Natural killer cell treated with Interleukin-12 subunit alpha and Interleukin-12 subunit beta and Interleukin-15 and Interleukin-18, amount 100 ng/mL, for 72 hours (primary cell): Measurements from ENCODE around the gene USP17L20. TPM values are rescaled to one million over a fixed set of nuclear protein-coding genes. Genes with fewer than 3 reads are reported as not detected.
A peak's percentile ranks its signal among the peaks of the same experiment; 100 is the strongest.
"Not testable (repeated sequence)": the region's sequence is repeated elsewhere in the genome, so short reads cannot be mapped to it uniquely, and the experiment has no call there.

Source experiments
- ATAC-seq, 2 donors: fragments of 150-1000 bp; cut with Tn5 transposase in 1 of 2; sonication (Bioruptor Pico), chemical (Tn5 transposase) in 1 of 2; 2 replicates each; pipeline ENCODE4 v1.10.0; 2021
- DNase-seq: peaks from one replicate; pipeline ENCODE4 v3.0.0; 2022; ENCODE audit warnings: low spot score
- H3K27ac Mint-ChIP-seq, 2 donors: 1 replicate in 1 of 2; 2 replicates in 1 of 2; pipeline ENCODE4 v1.8.0; 2022; ENCODE audit warnings: mixed read lengths in 2 of 2, mild to moderate bottlenecking in 1 of 2, moderate library complexity in 1 of 2
- H3K27me3 Mint-ChIP-seq, 2 donors: 1 replicate in 1 of 2; 2 replicates in 1 of 2; pipeline ENCODE4 v1.8.0; 2022; ENCODE audit warnings: mixed read lengths in 2 of 2
- H3K36me3 Mint-ChIP-seq: one replicate; pipeline ENCODE4 v1.8.0; 2022; ENCODE audit warnings: mixed read lengths
- H3K4me1 Mint-ChIP-seq, 2 donors: 1 replicate in 1 of 2; 2 replicates in 1 of 2; pipeline ENCODE4 v1.8.0; 2022; ENCODE audit warnings: low read depth in 2 of 2, mixed read lengths in 2 of 2, mild to moderate bottlenecking in 1 of 2
- H3K4me3 Mint-ChIP-seq: one replicate; pipeline ENCODE4 v1.8.0; 2022; ENCODE audit warnings: mixed read lengths
- H3K9me3 Mint-ChIP-seq: 2 replicates; pipeline ENCODE4 v1.8.0; 2022; ENCODE audit warnings: mixed read lengths
- total RNA-seq, 2 donors: library from RNA; stranded (reverse); gene quantifications; one replicate each; pipeline ENCODE4 v1.2.3, GENCODE V29; 2022

The USP17L20 gene, protein sequence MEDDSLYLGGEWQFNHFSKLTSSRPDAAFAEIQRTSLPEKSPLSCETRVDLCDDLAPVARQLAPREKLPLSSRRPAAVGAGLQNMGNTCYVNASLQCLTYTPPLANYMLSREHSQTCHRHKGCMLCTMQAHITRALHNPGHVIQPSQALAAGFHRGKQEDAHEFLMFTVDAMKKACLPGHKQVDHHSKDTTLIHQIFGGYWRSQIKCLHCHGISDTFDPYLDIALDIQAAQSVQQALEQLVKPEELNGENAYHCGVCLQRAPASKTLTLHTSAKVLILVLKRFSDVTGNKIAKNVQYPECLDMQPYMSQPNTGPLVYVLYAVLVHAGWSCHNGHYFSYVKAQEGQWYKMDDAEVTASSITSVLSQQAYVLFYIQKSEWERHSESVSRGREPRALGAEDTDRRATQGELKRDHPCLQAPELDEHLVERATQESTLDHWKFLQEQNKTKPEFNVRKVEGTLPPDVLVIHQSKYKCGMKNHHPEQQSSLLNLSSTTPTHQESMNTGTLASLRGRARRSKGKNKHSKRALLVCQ
- total RNA-seq, result not detected

DNA sequence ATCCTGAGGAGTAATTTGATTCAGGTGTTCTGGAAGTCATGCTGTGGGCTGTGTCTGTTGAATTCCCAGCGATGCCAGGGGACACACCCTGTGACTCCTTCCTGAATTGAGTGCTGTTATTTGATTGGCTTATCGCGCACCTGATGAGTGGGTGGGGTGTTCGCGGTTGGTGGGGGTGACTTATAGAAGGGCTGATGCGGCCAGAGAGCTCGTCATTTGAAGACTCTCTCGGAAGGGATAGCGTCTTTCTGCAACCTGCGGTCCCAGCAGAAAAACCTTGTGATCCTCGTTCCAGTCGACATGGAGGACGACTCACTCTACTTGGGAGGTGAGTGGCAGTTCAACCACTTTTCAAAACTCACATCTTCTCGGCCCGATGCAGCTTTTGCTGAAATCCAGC, at the start of gene USP17L20:
Gene USP17L20, plus strand, starts transcription at position 301 of the 400 bp plus-strand sequence. Its CDS starts 0 bp downstream, at position 301.
- not testable (repeated sequence) for H3K4me1 Mint-ChIP-seq, DNase-seq, H3K4me3 Mint-ChIP-seq, ATAC-seq, H3K27ac Mint-ChIP-seq, H3K9me3 Mint-ChIP-seq, H3K27me3 Mint-ChIP-seq, H3K36me3 Mint-ChIP-seq

GRCh38 chr4:9210357-9210756, 47.6 kb upstream of the USP17L20 start, which contains the start of gene USP17L10:
Gene USP17L10, plus strand, starts transcription at chr4:9210657. Its CDS starts 0 bp downstream, at chr4:9210657.
- H3K27me3 Mint-ChIP-seq, DNase-seq, H3K9me3 Mint-ChIP-seq, H3K4me1 Mint-ChIP-seq, ATAC-seq, H3K4me3 Mint-ChIP-seq, H3K36me3 Mint-ChIP-seq, H3K27ac Mint-ChIP-seq: not testable (repeated sequence)

DNA sequence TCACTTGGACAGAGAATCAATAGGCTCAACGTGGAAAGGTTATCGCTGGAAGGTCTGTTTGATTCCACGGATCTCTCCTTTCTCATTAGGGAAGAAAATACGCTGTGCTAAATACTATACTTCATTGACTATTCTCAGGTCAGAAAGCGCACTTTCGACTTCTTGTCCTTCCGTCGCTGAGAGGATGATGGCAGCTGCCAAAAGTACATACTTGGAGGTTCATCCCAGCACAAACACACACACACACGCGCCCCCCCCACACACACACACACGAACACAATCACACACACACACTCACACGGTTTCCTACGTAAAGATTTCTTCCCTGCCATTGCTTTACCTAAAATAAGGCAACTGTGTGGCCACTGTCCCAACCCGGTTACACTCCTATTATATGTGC, 43.2 kb upstream of the USP17L20 start:
- not testable (repeated sequence) for H3K36me3 Mint-ChIP-seq, H3K4me3 Mint-ChIP-seq, H3K27ac Mint-ChIP-seq, H3K27me3 Mint-ChIP-seq, H3K9me3 Mint-ChIP-seq, ATAC-seq, H3K4me1 Mint-ChIP-seq, DNase-seq

DNA sequence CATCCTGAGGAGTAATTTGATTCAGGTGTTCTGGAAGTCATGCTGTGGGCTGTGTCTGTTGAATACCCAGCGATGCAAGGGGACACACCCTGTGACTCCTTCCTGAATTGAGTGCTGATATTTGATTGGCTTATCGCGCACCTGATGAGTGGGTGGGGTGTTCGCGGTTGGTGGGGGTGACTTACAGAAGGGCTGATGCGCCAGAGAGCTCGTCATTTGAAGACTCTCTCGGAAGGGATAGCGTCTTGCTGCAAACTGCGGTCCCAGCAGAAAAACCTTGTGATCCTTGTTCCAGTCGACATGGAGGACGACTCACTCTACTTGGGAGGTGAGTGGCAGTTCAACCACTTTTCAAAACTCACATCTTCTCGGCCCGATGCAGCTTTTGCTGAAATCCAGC, 42.8 kb upstream of the USP17L20 start, which contains the start of gene USP17L11:
Gene USP17L11, plus strand, starts transcription at position 301 of the 400 bp plus-strand sequence. Its CDS starts 0 bp downstream, at position 301.
- H3K9me3 Mint-ChIP-seq, ATAC-seq, H3K4me1 Mint-ChIP-seq, H3K4me3 Mint-ChIP-seq, DNase-seq, H3K27me3 Mint-ChIP-seq, H3K36me3 Mint-ChIP-seq, H3K27ac Mint-ChIP-seq: not testable (repeated sequence)

DNA sequence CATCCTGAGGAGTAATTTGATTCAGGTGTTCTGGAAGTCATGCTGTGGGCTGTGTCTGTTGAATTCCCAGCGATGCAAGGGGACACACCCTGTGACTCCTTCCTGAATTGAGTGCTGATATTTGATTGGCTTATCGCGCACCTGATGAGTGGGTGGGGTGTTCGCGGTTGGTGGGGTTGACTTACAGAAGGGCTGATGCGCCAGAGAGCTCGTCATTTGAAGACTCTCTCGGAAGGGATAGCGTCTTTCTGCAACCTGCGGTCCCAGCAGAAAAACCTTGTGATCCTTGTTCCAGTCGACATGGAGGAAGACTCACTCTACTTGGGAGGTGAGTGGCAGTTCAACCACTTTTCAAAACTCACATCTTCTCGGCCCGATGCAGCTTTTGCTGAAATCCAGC, 38.1 kb upstream of the USP17L20 start, which contains the start of gene USP17L12:
Gene USP17L12, plus strand, starts transcription at position 301 of the 400 bp plus-strand sequence. Its CDS starts 0 bp downstream, at position 301.
- H3K4me1 Mint-ChIP-seq, H3K4me3 Mint-ChIP-seq, H3K27me3 Mint-ChIP-seq, H3K27ac Mint-ChIP-seq, H3K9me3 Mint-ChIP-seq, DNase-seq, H3K36me3 Mint-ChIP-seq, ATAC-seq: not testable (repeated sequence)

- H3K27me3 Mint-ChIP-seq, H3K4me3 Mint-ChIP-seq, ATAC-seq, H3K36me3 Mint-ChIP-seq, H3K9me3 Mint-ChIP-seq, H3K27ac Mint-ChIP-seq, H3K4me1 Mint-ChIP-seq, DNase-seq: not testable (repeated sequence)
Measured at GRCh38 chr4:9224596-9224995, 33.3 kb upstream of the USP17L20 start, which contains the start of gene USP17L13. Gene USP17L13, plus strand, starts transcription at chr4:9224896. Its CDS starts 0 bp downstream, at chr4:9224896.

- H3K4me3 Mint-ChIP-seq, H3K36me3 Mint-ChIP-seq, DNase-seq, H3K9me3 Mint-ChIP-seq, H3K4me1 Mint-ChIP-seq, H3K27me3 Mint-ChIP-seq, H3K27ac Mint-ChIP-seq, ATAC-seq: not testable (repeated sequence)
Measured at GRCh38 chr4:9230249-9230648, 27.7 kb upstream of the USP17L20 start.

DNA sequence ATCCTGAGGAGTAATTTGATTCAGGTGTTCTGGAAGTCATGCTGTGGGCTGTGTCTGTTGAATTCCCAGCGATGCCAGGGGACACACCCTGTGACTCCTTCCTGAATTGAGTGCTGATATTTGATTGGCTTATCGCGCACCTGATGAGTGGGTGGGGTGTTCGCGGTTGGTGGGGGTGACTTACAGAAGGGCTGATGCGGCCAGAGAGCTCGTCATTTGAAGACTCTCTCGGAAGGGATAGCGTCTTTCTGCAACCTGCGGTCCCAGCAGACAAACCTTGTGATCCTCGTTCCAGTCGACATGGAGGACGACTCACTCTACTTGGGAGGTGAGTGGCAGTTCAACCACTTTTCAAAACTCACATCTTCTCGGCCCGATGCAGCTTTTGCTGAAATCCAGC, 23.8 kb upstream of the USP17L20 start, which contains the start of gene USP17L15:
Gene USP17L15, plus strand, starts transcription at position 301 of the 400 bp plus-strand sequence. Its CDS starts 0 bp downstream, at position 301.
- ATAC-seq, H3K4me3 Mint-ChIP-seq, H3K27me3 Mint-ChIP-seq, H3K4me1 Mint-ChIP-seq, H3K9me3 Mint-ChIP-seq, H3K27ac Mint-ChIP-seq, DNase-seq, H3K36me3 Mint-ChIP-seq: not testable (repeated sequence)

- H3K36me3 Mint-ChIP-seq, ATAC-seq, H3K4me3 Mint-ChIP-seq, H3K27ac Mint-ChIP-seq, H3K9me3 Mint-ChIP-seq, H3K4me1 Mint-ChIP-seq, H3K27me3 Mint-ChIP-seq: not testable (repeated sequence)
- peak; percentile 31 for DNase-seq
Measured at GRCh38 chr4:9238461-9238860, 19.5 kb upstream of the USP17L20 start.

- not testable (repeated sequence) for H3K9me3 Mint-ChIP-seq, H3K27me3 Mint-ChIP-seq, H3K36me3 Mint-ChIP-seq, H3K4me1 Mint-ChIP-seq, ATAC-seq, DNase-seq, H3K27ac Mint-ChIP-seq, H3K4me3 Mint-ChIP-seq
Measured at GRCh38 chr4:9243579-9243978, 14.3 kb upstream of the USP17L20 start, which contains the start of gene USP17L17. Gene USP17L17, plus strand, starts transcription at chr4:9243879. Its CDS starts 0 bp downstream, at chr4:9243879.

DNA sequence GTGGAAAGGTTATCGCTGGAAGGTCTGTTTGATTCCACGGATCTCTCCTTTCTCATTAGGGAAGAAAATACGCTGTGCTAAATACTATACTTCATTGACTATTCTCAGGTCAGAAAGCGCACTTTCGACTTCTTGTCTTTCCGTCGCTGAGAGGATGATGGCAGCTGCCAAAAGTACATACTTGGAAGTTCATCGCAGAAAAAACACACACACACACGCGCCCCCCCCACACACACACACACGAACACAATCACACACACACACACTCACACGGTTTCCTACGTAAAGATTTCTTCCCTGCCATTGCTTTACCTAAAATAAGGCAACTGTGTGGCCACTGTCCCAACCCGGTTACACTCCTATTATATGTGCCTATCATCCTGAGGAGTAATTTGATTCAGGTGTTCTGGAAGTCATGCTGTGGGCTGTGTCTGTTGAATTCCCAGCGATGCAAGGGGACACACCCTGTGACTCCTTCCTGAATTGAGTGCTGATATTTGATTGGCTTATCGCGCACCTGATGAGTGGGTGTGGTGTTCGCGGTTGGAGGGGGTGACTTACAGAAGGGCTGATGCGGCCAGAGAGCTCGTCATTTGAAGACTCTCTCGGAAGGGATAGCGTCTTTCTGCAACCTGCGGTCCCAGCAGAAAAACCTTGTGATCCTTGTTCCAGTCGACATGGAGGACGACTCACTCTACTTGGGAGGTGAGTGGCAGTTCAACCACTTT, 9.8 kb upstream of the USP17L20 start, which contains the start of gene USP17L18:
Gene USP17L18, plus strand, starts transcription at position 678 of the 728 bp plus-strand sequence. Its CDS starts 0 bp downstream, at position 678.
- not testable (repeated sequence) for H3K27ac Mint-ChIP-seq, H3K4me3 Mint-ChIP-seq, H3K4me1 Mint-ChIP-seq, H3K9me3 Mint-ChIP-seq, H3K36me3 Mint-ChIP-seq, H3K27me3 Mint-ChIP-seq, ATAC-seq
- DNase-seq, result peak; percentile 44

DNA sequence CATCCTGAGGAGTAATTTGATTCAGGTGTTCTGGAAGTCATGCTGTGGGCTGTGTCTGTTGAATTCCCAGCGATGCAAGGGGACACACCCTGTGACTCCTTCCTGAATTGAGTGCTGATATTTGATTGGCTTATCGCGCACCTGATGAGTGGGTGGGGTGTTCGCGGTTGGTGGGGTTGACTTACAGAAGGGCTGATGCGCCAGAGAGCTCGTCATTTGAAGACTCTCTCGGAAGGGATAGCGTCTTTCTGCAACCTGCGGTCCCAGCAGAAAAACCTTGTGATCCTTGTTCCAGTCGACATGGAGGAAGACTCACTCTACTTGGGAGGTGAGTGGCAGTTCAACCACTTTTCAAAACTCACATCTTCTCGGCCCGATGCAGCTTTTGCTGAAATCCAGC, 4.8 kb upstream of the USP17L20 start, which contains the start of gene USP17L19:
Gene USP17L19, plus strand, starts transcription at position 301 of the 400 bp plus-strand sequence. Its CDS starts 0 bp downstream, at position 301.
- H3K4me1 Mint-ChIP-seq, H3K27me3 Mint-ChIP-seq, H3K4me3 Mint-ChIP-seq, ATAC-seq, DNase-seq, H3K27ac Mint-ChIP-seq, H3K9me3 Mint-ChIP-seq, H3K36me3 Mint-ChIP-seq: not testable (repeated sequence)

DNA sequence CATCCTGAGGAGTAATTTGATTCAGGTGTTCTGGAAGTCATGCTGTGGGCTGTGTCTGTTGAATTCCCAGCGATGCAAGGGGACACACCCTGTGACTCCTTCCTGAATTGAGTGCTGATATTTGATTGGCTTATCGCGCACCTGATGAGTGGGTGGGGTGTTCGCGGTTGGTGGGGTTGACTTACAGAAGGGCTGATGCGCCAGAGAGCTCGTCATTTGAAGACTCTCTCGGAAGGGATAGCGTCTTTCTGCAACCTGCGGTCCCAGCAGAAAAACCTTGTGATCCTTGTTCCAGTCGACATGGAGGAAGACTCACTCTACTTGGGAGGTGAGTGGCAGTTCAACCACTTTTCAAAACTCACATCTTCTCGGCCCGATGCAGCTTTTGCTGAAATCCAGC, 4.6 kb downstream of the USP17L20 start, which contains the start of gene USP17L21:
Gene USP17L21, plus strand, starts transcription at position 301 of the 400 bp plus-strand sequence. Its CDS starts 0 bp downstream, at position 301.
- not testable (repeated sequence) for H3K36me3 Mint-ChIP-seq, DNase-seq, ATAC-seq, H3K27me3 Mint-ChIP-seq, H3K9me3 Mint-ChIP-seq, H3K4me1 Mint-ChIP-seq, H3K27ac Mint-ChIP-seq, H3K4me3 Mint-ChIP-seq
